Colonic mucosa (tissue), 4 donors: ENCODE results near the gene TYW1B. TPM values are rescaled to one million over a fixed set of nuclear protein-coding genes. Genes with fewer than 3 reads are reported as not detected.
"Not testable (repeated sequence)": the region's sequence is repeated elsewhere in the genome, so short reads cannot be mapped to it uniquely, and the experiment has no call there.

Source experiments
- DNase-seq: peaks from one replicate; pipeline ENCODE4 v3.0.0-alpha.2; 2020
- H3K27ac ChIP-seq: fragments of 200-600 bp; one replicate; pipeline ENCODE4 v1.8.0; 2021
- H3K27me3 ChIP-seq: fragments of 200-600 bp; one replicate; pipeline ENCODE4 v1.8.0; 2021
- H3K36me3 ChIP-seq: fragments of 200-600 bp; one replicate; pipeline ENCODE4 v1.8.0; 2021
- H3K4me1 ChIP-seq: fragments of 200-600 bp; one replicate; pipeline ENCODE4 v1.8.0; 2021; ENCODE audit warnings: mild to moderate bottlenecking
- H3K4me3 ChIP-seq: fragments of 200-600 bp; one replicate; pipeline ENCODE4 v1.8.0; 2021
- H3K9ac ChIP-seq, 2 donors: one replicate each; pipeline ENCODE4 v1.7.0; 2013; ENCODE audit warnings: control low read depth in 2 of 2, low read depth in 2 of 2, low read length in 2 of 2
- H3K9me3 ChIP-seq: fragments of 200-600 bp; one replicate; pipeline ENCODE4 v1.8.0; 2021
- CTCF ChIP-seq: fragments of 200-600 bp; IDR thresholded peaks from one replicate; pipeline ENCODE4 v1.8.0; 2022; ENCODE audit warnings: antibody characterized with exemption, mild to moderate bottlenecking
- intact Hi-C: fragments of 100-400 bp; cut with DNase I; formaldehyde crosslinking; loops from one replicate; pipeline ENCODE4 v1.14.1; 2022
- total RNA-seq, 2 donors: library from RNA; stranded (reverse); fragmentation: NEBNext Ultra II Directional in 1 of 2; extraction: Animal tissue kit (Norgen Biotek cat#: 25700) in 1 of 2; gene quantifications; one replicate each; pipeline ENCODE4 v1.2.1, GENCODE V29; 2021
- donor health status: healthy.
- donor health status: DM: no; HTN: no; CAD: no.
- donor health status: DM: no; HTN: no; CAD: no.

TYW1B gene
- total RNA-seq, 2 donors from 2014 or later = 1.9 to 8.9 TPM

GRCh38 chr7:72805526-72806494 is 22.2 kb downstream of the TYW1B start:
- Histone ChIP-seq H3K9ac (no peak overlapping the region), H3K27me3 (no peaks in the 10 kb centered on the region), H3K9me3 (no peaks in the 10 kb centered on the region), H3K27ac (no peak overlapping the region), H3K36me3 (no peaks in the 10 kb centered on the region), H3K4me3 (no peak overlapping the region), H3K4me1 (no peaks in the 10 kb centered on the region)
- intact Hi-C loops = no loop called here
- no peak for DNase-seq
- TF ChIP-seq CTCF = no peak

GRCh38 chr7:72803778-72804177 is 24.2 kb downstream of the TYW1B start:
- H3K27me3 ChIP-seq, H3K27ac ChIP-seq, H3K4me1 ChIP-seq, intact Hi-C loops, H3K36me3 ChIP-seq, H3K9me3 ChIP-seq, H3K4me3 ChIP-seq, DNase-seq, H3K9ac ChIP-seq: not testable (repeated sequence)

- H3K9ac ChIP-seq, H3K27me3 ChIP-seq, DNase-seq, H3K4me1 ChIP-seq, H3K36me3 ChIP-seq, H3K4me3 ChIP-seq, intact Hi-C loops, H3K9me3 ChIP-seq, H3K27ac ChIP-seq: not testable (repeated sequence)
Observed at GRCh38 chr7:72801564-72801963, 26.4 kb downstream of the TYW1B start.

- H3K4me3 ChIP-seq, H3K4me1 ChIP-seq, DNase-seq, H3K27ac ChIP-seq, H3K27me3 ChIP-seq, H3K9ac ChIP-seq, H3K9me3 ChIP-seq, H3K36me3 ChIP-seq, intact Hi-C loops: not testable (repeated sequence)
Observed at GRCh38 chr7:72795401-72795800, 32.6 kb downstream of the TYW1B start.

- no peak for TF ChIP-seq CTCF
- intact Hi-C loops = no loop called here
- Histone ChIP-seq H3K9me3 (no peaks in the 10 kb centered on the region), H3K27me3 (no peaks in the 10 kb centered on the region), H3K4me3 (no peak overlapping the region), H3K9ac (no peak overlapping the region), H3K4me1 (no peaks in the 10 kb centered on the region), H3K36me3 (no peaks in the 10 kb centered on the region), H3K27ac (no peak overlapping the region)
- DNase-seq = no peak
Observed at GRCh38 chr7:72793791-72794190, 34.2 kb downstream of the TYW1B start.

GRCh38 chr7:72790698-72791060 is 37.3 kb downstream of the TYW1B start:
- H3K27me3 ChIP-seq, H3K4me1 ChIP-seq, H3K27ac ChIP-seq, H3K36me3 ChIP-seq, intact Hi-C loops, H3K9me3 ChIP-seq, H3K9ac ChIP-seq, DNase-seq, H3K4me3 ChIP-seq: not testable (repeated sequence)

GRCh38 chr7:72790048-72790697 is 37.8 kb downstream of the TYW1B start:
- H3K4me1 ChIP-seq, H3K9ac ChIP-seq, DNase-seq, H3K9me3 ChIP-seq, H3K27ac ChIP-seq, H3K4me3 ChIP-seq, H3K36me3 ChIP-seq, intact Hi-C loops, H3K27me3 ChIP-seq: not testable (repeated sequence)
